Immature natural killer cell (primary cell): ENCODE data around the gene ARHGAP24. TPM values are rescaled to one million over a fixed set of nuclear protein-coding genes. Genes with fewer than 3 reads are reported as not detected.

Experiments used
- DNase-seq, 3 donors: peaks; one replicate each; pipeline ENCODE4 v3.0.0; 2022; ENCODE audit warnings: mixed read lengths in 1 of 3
- H3K27ac Mint-ChIP-seq, 6 donors: one replicate each; pipeline ENCODE4 v1.8.0; 2020; ENCODE audit warnings: mixed read lengths in 6 of 6, mild to moderate bottlenecking in 5 of 6, inconsistent platforms in 4 of 6, moderate library complexity in 3 of 6
- H3K27me3 Mint-ChIP-seq, 3 donors: one replicate each; pipeline ENCODE4 v1.8.0; 2020 to 2021; ENCODE audit warnings: low read depth in 3 of 3, mild to moderate bottlenecking in 3 of 3, mixed read lengths in 3 of 3, moderate library complexity in 3 of 3, inconsistent platforms in 1 of 3
- H3K36me3 Mint-ChIP-seq, 3 donors: one replicate each; pipeline ENCODE4 v1.8.0; 2020; ENCODE audit warnings: mixed read lengths in 3 of 3, inconsistent platforms in 2 of 3, mild to moderate bottlenecking in 2 of 3
- H3K4me1 Mint-ChIP-seq, 2 donors: one replicate each; pipeline ENCODE4 v1.8.0; 2020; ENCODE audit warnings: inconsistent platforms in 2 of 2, mild to moderate bottlenecking in 2 of 2, mixed read lengths in 2 of 2, moderate library complexity in 1 of 2
- H3K4me3 Mint-ChIP-seq, 5 donors: one replicate each; pipeline ENCODE4 v1.8.0; 2020; ENCODE audit warnings: mild to moderate bottlenecking in 5 of 5, mixed read lengths in 5 of 5, inconsistent platforms in 3 of 5, moderate library complexity in 3 of 5
- H3K9me3 Mint-ChIP-seq, 6 donors: one replicate each; pipeline ENCODE4 v1.8.0; 2020; ENCODE audit warnings: mild to moderate bottlenecking in 6 of 6, mixed read lengths in 6 of 6, inconsistent platforms in 4 of 6, moderate library complexity in 3 of 6
- polyA plus RNA-seq, 3 donors: library from polyadenylated mRNA; unstranded; fragments of 300-500 nt; fragmentation: Illumina TruSeq; gene quantifications; one replicate each; pipeline ENCODE4 v1.2.3, GENCODE V29; 2021

Gene ARHGAP24
- polyA plus RNA-seq, 3 donors from 2014 or later: 0.06 to 0.24 TPM; not detected in 1

DNA sequence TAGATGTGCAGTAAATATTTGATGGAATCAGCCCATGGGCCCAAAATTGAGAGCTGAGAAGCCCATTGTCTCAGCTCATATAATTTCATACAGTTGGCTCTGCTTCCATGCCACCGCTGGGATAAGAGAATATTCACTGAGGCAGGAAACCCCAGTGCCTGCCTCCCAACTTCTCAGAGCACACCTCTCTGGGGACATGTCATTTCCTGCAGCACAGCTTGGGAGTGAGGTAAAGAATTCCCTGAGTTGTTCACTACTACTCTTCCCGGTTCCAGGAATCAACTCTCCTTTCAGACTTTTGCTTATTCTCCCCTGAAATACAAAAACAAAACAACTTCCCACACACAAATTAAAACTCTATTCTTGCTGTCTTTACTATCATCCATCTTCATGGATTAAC lies 495.6 kb downstream of the ARHGAP24 start:
- no peaks in the 10 kb centered on the region for H3K36me3 Mint-ChIP-seq

DNA sequence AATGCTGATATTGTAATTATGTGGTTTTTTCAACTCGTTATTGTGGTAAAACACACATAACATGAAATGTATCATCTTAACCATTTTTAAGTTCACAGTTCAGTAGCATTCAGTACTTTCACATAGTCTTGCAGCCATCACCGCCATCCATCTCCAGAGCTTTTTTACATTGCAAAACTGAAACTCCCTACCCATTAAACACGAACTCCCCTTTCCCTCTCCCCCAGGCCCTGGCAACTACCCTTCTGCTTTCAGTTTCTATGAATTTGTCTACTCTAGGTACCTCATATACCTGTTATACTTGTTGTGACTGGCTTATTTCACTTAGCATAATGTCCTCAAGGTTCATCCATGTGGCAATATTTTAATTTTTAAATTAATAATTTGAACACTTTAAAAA lies 504.3 kb downstream of the ARHGAP24 start:
- H3K27ac Mint-ChIP-seq: no peak overlapping the region
- H3K9me3 Mint-ChIP-seq: peaks cover 0 to 24% (median 7%) of the 10 kb centered on the region in 6 donors
- H3K27me3 Mint-ChIP-seq: peaks cover 0 to 2% (median 0%) of the 10 kb centered on the region in 3 donors
- no peak for DNase-seq
- H3K4me3 Mint-ChIP-seq: no peak overlapping the region
- no peaks in the 10 kb centered on the region for H3K36me3 Mint-ChIP-seq
- H3K4me1 Mint-ChIP-seq: no peaks in the 10 kb centered on the region

More for the DNA sequence above, 495.6 kb downstream of the ARHGAP24 start:
- H3K27ac Mint-ChIP-seq: no peak overlapping the region
- DNase-seq: no peak
- no peaks in the 10 kb centered on the region for H3K27me3 Mint-ChIP-seq
- H3K4me1 Mint-ChIP-seq: no peaks in the 10 kb centered on the region
- peaks cover 0 to 15% (median 0%) of the 10 kb centered on the region in 6 donors for H3K9me3 Mint-ChIP-seq
- no peak overlapping the region for H3K4me3 Mint-ChIP-seq

DNA sequence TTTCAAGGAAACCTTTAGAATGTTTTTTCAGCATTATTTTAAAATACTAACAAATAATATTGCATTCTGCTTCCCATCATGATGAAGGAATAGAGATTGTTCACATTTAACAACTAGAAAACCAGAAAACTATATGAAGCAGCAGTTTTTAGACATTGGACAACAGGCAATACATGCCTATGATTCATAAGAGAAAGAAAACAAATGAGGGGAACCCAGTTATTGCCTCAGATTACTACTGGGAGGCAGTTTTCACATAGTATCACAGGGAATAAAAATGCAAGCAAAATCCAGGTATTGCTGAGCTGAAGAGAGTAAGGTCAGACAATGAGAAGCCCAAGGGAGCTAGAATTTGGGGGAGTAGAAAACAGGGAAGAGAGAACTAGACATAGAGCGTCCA lies 511.3 kb downstream of the ARHGAP24 start:
- H3K4me1 Mint-ChIP-seq: no peaks in the 10 kb centered on the region
- DNase-seq: no peak
- H3K27me3 Mint-ChIP-seq: peaks cover 0 to 1% (median 0%) of the 10 kb centered on the region in 3 donors
- no peaks in the 10 kb centered on the region for H3K36me3 Mint-ChIP-seq
- no peak overlapping the region for H3K4me3 Mint-ChIP-seq
- no peak overlapping the region for H3K27ac Mint-ChIP-seq
- peaks cover 0 to 34% (median 11%) of the 10 kb centered on the region in 6 donors for H3K9me3 Mint-ChIP-seq

DNA sequence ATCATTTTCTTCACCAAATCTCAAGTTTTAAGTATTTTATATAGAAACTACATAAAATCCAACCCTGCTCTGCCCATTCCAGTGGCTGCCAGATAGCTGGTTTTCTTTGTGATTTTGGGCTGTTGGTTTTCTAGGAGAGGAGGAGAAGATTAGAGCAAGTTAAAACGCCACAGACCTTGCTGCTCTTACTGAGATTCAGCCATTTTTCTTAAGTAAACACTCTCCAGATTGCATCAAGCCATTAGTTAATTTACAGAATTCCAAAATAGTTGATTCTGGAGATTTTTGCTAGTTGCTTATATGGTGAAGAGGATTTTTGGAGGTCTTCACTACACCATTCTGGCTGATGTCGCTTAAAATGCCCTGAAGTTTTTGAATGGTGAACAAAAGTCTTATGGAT lies 518.7 kb downstream of the ARHGAP24 start:
- Mint-ChIP-seq H3K9me3 (peaks cover 0 to 9% (median 4%) of the 10 kb centered on the region in 6 donors), H3K36me3 (no peaks in the 10 kb centered on the region), H3K4me3 (no peak overlapping the region), H3K27ac (no peak overlapping the region), H3K4me1 (no peaks in the 10 kb centered on the region), H3K27me3 (no peaks in the 10 kb centered on the region)
- no peak for DNase-seq

DNA sequence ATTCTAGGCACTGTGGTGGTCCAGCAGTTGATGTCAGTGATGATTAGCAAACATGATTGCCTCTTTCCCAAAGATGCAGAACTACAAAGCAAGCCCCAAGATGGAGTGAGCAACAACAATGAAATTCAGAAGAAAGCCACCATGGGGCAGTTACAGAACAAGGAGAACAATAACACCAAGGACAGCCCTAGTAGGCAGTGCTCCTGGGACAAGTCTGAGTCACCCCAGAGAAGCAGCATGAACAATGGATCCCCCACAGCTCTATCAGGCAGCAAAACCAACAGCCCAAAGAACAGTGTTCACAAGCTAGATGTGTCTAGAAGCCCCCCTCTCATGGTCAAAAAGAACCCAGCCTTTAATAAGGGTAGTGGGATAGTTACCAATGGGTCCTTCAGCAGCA lies 519.6 kb downstream of the ARHGAP24 start:
- Mint-ChIP-seq H3K4me3 (no peak overlapping the region), H3K9me3 (peaks cover 0 to 4% (median 2%) of the 10 kb centered on the region in 6 donors), H3K36me3 (no peaks in the 10 kb centered on the region), H3K27me3 (no peaks in the 10 kb centered on the region), H3K4me1 (no peaks in the 10 kb centered on the region), H3K27ac (no peak overlapping the region)
- DNase-seq: no peak

DNA sequence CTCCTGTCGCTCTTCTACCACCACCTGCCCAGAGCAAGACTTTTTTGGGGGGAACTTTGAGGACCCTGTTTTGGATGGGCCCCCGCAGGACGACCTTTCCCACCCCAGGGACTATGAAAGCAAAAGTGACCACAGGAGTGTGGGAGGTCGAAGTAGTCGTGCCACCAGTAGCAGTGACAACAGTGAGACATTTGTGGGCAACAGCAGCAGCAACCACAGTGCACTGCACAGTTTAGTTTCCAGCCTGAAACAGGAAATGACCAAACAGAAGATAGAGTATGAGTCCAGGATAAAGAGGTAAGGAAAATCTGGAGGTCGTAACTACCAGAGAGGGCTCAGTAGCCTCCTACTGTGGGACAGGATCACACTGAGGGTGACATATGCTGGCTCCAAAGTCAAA lies 520.4 kb downstream of the ARHGAP24 start:
- H3K27me3 Mint-ChIP-seq: peaks cover 0 to 2% (median 0%) of the 10 kb centered on the region in 3 donors
- no peak overlapping the region for H3K4me3 Mint-ChIP-seq
- H3K9me3 Mint-ChIP-seq: peaks cover 0 to 4% (median 2%) of the 10 kb centered on the region in 6 donors
- no peak overlapping the region for H3K27ac Mint-ChIP-seq
- DNase-seq: no peak
- no peaks in the 10 kb centered on the region for H3K36me3 Mint-ChIP-seq
- H3K4me1 Mint-ChIP-seq: no peaks in the 10 kb centered on the region

DNA sequence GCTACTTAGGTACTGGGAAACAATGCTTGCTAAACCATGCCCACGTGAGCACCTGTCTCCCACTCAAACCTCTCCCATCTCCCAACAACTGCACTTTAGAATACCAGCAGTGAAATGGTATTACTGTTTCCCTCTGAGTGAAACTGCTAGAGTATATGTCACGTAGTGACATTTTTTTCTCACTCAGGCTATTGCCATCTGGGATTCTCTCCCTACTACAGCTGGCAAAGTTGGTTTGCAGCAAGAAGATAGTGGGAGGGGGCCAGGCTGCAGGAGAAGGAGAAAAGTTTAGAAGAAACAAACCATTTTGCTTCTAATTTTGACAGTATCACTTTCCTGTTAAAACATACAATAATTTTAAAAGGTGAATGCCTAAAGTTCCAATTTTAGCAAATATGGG lies 526.6 kb downstream of the ARHGAP24 start:
- Mint-ChIP-seq H3K27me3 (peaks cover 0 to 2% (median 0%) of the 10 kb centered on the region in 3 donors), H3K9me3 (peaks cover 1 to 6% (median 3%) of the 10 kb centered on the region in 6 donors), H3K4me3 (no peak overlapping the region), H3K27ac (no peak overlapping the region), H3K36me3 (no peaks in the 10 kb centered on the region), H3K4me1 (no peaks in the 10 kb centered on the region)
- no peak for DNase-seq

DNA sequence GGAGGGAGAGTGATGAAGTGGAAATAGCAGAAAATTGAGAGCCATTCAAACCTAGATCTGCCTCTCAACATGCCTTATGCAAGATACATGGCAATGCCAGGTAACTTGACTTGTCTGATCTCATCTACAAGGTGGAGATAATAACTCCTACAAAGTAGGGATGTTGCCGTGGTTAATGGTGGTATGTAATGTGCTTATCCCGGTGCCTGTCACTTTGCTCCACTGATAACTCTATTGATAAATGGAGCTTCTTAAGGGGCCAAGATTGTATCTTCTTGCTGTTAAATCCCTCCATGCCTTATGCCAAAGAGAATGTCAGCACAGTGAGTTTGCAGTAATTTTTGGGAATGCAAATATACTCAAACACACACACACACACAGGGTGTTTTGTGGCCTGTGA lies 529.1 kb downstream of the ARHGAP24 start:
- no peak overlapping the region for H3K4me3 Mint-ChIP-seq
- no peaks in the 10 kb centered on the region for H3K36me3 Mint-ChIP-seq
- H3K9me3 Mint-ChIP-seq: peaks cover 0 to 6% (median 2%) of the 10 kb centered on the region in 6 donors
- H3K27me3 Mint-ChIP-seq: peaks cover 0 to 2% (median 0%) of the 10 kb centered on the region in 3 donors
- no peak for DNase-seq
- H3K4me1 Mint-ChIP-seq: no peaks in the 10 kb centered on the region
- H3K27ac Mint-ChIP-seq: no peak overlapping the region

DNA sequence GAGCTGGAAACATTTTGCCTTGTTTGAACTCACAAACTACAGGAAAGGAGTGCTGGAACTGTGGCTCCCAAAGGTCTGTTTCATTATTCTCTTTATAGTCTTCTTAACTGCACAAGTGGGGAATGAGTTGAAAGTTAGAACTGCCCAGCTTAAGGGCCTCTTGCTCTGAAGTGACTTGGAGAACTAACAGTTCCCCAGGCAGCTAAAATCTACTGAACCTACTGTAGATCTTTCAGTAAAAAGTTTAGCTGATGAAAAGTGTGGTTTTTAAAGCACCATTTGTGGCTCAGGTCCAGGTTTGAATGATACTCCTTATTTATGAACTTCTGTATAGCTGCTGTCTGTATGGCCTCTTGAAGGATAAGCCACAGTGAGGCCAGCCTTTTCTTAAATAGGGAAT lies 531.1 kb downstream of the ARHGAP24 start:
- no peaks in the 10 kb centered on the region for H3K4me1 Mint-ChIP-seq
- H3K36me3 Mint-ChIP-seq: no peaks in the 10 kb centered on the region
- DNase-seq: no peak
- no peaks in the 10 kb centered on the region for H3K27me3 Mint-ChIP-seq
- no peak overlapping the region for H3K27ac Mint-ChIP-seq
- H3K4me3 Mint-ChIP-seq: no peak overlapping the region
- H3K9me3 Mint-ChIP-seq: peaks cover 0 to 6% (median 3%) of the 10 kb centered on the region in 6 donors

DNA sequence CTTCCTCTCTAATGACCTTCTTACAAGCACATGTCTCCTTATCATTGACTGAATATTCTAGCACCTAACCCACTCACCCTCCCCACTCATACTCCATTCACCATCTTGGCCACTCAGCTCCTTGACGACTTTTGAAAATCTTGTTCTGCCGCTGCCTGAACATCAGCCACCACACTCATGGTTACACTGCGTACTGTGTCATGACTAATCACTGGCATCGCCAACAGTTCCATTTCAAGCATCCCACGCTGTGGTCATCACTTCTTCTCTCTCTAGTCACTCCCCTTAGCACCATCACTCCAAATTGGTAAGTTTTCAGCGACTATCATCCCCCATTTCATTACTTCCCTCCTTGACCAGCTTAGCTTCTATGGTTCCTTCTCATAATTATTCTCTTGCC lies 532.1 kb downstream of the ARHGAP24 start:
- peaks cover 0 to 7% (median under 1%) of the 10 kb centered on the region in 6 donors for H3K9me3 Mint-ChIP-seq
- no peak overlapping the region for H3K4me3 Mint-ChIP-seq
- DNase-seq: no peak
- no peak overlapping the region for H3K27ac Mint-ChIP-seq
- no peaks in the 10 kb centered on the region for H3K4me1 Mint-ChIP-seq
- H3K27me3 Mint-ChIP-seq: no peaks in the 10 kb centered on the region
- H3K36me3 Mint-ChIP-seq: no peaks in the 10 kb centered on the region

DNA sequence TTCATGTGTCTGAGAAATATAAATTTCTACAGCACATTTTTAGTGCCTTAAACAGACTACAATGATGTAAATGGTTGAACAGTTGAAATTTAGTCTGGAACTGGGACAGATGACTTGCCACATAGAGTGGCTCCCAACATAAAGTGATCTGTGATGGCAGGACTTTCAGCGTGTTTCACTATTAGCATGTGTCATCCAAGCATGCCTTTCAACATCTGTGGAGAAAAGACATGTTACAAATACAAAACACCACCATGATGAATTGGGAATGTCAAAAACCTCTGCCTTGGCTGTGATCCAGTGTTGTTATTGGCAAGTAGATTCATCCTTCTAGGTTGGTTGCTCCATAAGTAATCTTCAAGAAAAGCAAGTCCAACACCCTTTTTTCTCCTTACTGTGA lies 536.2 kb downstream of the ARHGAP24 start:
- DNase-seq: no peak
- H3K27ac Mint-ChIP-seq: no peak overlapping the region
- H3K9me3 Mint-ChIP-seq: peaks cover 0 to 6% (median 0%) of the 10 kb centered on the region in 6 donors
- H3K27me3 Mint-ChIP-seq: no peaks in the 10 kb centered on the region
- H3K36me3 Mint-ChIP-seq: no peaks in the 10 kb centered on the region
- no peak overlapping the region for H3K4me3 Mint-ChIP-seq
- no peaks in the 10 kb centered on the region for H3K4me1 Mint-ChIP-seq

DNA sequence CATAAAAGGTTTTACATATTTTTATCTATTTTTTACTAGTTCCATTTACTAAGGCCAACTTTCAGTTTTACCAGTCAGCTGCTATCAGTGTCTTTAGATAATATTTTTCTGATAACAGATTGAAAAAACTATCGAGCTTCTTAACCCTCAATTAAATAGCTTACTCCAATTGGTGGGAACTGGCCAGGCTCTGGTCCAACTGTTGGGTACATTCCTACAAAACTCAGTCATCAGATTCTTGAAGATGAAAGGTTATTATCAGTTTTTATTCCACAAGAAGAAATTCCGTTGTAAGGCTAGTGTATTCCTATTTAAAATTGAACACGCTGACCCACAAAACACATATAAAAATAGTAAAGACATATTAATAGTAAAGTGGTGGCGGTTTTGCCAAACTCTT lies 538.7 kb downstream of the ARHGAP24 start:
- no peak overlapping the region for H3K4me3 Mint-ChIP-seq
- peaks cover 0 to 14% (median 0%) of the 10 kb centered on the region in 6 donors for H3K9me3 Mint-ChIP-seq
- peaks cover 0 to 3% (median 0%) of the 10 kb centered on the region in 3 donors for H3K27me3 Mint-ChIP-seq
- no peak for DNase-seq
- H3K36me3 Mint-ChIP-seq: no peaks in the 10 kb centered on the region
- no peaks in the 10 kb centered on the region for H3K4me1 Mint-ChIP-seq
- no peak overlapping the region for H3K27ac Mint-ChIP-seq

DNA sequence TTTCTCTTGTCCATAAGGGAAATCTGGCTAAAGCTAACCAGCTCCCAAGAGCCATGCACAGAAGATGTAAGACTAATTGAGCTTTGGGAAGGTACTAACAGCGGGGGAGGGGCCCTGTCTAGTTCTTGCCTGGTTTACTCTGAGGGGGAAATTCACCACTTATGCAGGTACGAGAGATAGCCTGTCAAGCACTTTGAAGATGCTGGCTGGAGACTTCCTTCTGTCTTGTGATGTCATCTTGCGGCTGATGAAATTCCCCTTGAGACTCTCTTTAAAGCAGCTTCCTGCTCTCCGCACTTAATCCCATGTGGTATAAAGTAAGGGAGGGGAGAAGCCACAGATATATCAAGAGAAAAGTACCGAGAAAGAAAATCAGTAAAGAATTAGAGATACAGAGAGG lies 539.6 kb downstream of the ARHGAP24 start:
- peaks cover 0 to 14% (median 0%) of the 10 kb centered on the region in 6 donors for H3K9me3 Mint-ChIP-seq
- no peak overlapping the region for H3K27ac Mint-ChIP-seq
- no peaks in the 10 kb centered on the region for H3K36me3 Mint-ChIP-seq
- peaks cover 0 to 3% (median 0%) of the 10 kb centered on the region in 3 donors for H3K27me3 Mint-ChIP-seq
- no peaks in the 10 kb centered on the region for H3K4me1 Mint-ChIP-seq
- DNase-seq: no peak
- no peak overlapping the region for H3K4me3 Mint-ChIP-seq

DNA sequence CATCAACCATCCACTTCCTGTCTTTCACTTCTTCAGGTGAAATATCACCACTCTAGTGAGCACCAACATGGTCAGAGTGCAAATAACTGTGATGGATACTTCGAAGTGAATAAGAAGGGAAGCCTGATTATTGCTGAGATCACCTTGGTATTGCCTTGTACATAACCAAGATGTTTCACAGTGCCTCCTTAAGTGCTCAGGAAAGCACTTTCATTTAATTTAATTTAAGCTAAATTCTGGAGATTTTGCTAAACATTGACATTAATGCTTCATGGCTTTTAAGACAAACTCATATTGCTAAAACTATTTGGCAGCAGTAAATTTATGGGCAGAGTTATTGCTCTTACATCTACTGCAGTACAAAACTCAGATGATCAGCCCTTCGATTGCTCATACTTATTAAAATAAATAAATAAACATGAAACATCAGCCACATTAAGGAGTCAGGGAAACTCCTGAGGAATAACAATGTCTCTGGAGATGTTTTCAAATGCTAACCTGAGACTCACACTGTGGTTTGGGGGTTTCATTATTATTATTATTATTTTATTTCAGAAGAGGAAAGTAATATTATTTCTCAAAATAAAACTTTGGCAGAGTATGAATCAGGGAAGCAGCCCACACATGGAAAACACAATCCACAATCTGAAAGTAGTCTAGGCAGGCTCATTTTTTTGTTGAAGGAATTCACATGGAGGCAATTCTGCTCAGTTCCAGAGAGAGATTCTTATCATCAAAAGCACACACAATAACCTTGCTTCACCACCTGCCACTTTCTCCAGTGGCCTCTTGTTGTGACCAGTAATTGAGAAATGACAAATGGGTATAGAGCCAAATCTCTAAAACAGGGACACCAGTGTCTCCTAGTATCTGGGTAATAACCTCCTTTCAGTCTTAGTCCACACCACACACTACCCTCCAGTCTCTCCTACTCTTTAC lies 540.7 kb downstream of the ARHGAP24 start:
- H3K27ac Mint-ChIP-seq: no peak overlapping the region
- H3K4me1 Mint-ChIP-seq: no peaks in the 10 kb centered on the region
- peaks cover 0 to 14% (median 0%) of the 10 kb centered on the region in 6 donors for H3K9me3 Mint-ChIP-seq
- no peaks in the 10 kb centered on the region for H3K36me3 Mint-ChIP-seq
- no peak for DNase-seq
- H3K27me3 Mint-ChIP-seq: peaks cover 0 to 3% (median 0%) of the 10 kb centered on the region in 3 donors
- no peak overlapping the region for H3K4me3 Mint-ChIP-seq
